H1 (cell line): ENCODE measurements around the gene ST14. TPM values are rescaled to one million over a fixed set of nuclear protein-coding genes. Genes with fewer than 3 reads are reported as not detected.

ENCODE experiments used
- CTCF ChIA-PET: fragments of 300-600 bp; sonication (Branson Sonifier 250); formaldehyde crosslinking; loops from one replicate; lab custom pipeline; 2021; ENCODE audit not compliant: partially characterized antibody; lab: Charles Lee
- POLR2A ChIA-PET: fragments of 300-600 bp; sonication (Branson Sonifier 250); formaldehyde crosslinking; loops from one replicate; lab custom pipeline; 2021; ENCODE audit warnings: inconsistent platforms; ENCODE audit not compliant: partially characterized antibody; lab: Charles Lee
- DNase-seq, 2 experiments: peaks; one replicate each; pipeline versions ENCODE4 v3.0.0 to v3.0.0-alpha.2; 2010 to 2022; ENCODE audit warnings: low spot score in 2 of 2, low read depth in 1 of 2, mixed read lengths in 1 of 2
- FAIRE-seq: peaks from 2 replicates; lab custom pipeline; 2011; peaks lifted over from hg19 to GRCh38; lab: Jason Lieb, UNC
- H2AFZ ChIP-seq: 2 replicates; pipeline ENCODE4 v1.8.1; 2012; ENCODE audit warnings: low read length, inconsistent platforms
- H2AK5ac ChIP-seq: 2 replicates; pipeline ENCODE4 v1.6.1; 2013; ENCODE audit warnings: low read depth, low read length
- H2BK120ac ChIP-seq: replicated peaks from 2 replicates; pipeline ENCODE3; 2013; ENCODE audit warnings: low read depth, low read length, inconsistent platforms
- H2BK12ac ChIP-seq: 2 replicates; pipeline ENCODE4 v1.6.1; 2013; ENCODE audit warnings: low read depth, low read length
- H2BK15ac ChIP-seq: 2 replicates; pipeline ENCODE4 v1.6.1; 2013; ENCODE audit warnings: low read length
- H2BK20ac ChIP-seq: 2 replicates; pipeline ENCODE4 v1.6.1; 2013; ENCODE audit warnings: low read length
- H2BK5ac ChIP-seq: 2 replicates; pipeline ENCODE4 v1.6.1; 2013; ENCODE audit warnings: low read depth, low read length
- H3K14ac ChIP-seq: 2 replicates; pipeline ENCODE4 v1.6.1; 2013; ENCODE audit warnings: inconsistent platforms; ENCODE audit not compliant: insufficient read length
- H3K18ac ChIP-seq: 2 replicates; pipeline ENCODE4 v1.6.1; 2013; ENCODE audit warnings: low read length; ENCODE audit errors: extremely low read depth
- H3K23ac ChIP-seq: 2 replicates; pipeline ENCODE4 v1.6.1; 2013; ENCODE audit warnings: inconsistent platforms; ENCODE audit not compliant: insufficient read length
- H3K23me2 ChIP-seq: 2 replicates; pipeline ENCODE4 v1.6.1; 2013; ENCODE audit warnings: low read depth, low read length
- H3K27ac ChIP-seq: 2 replicates; pipeline ENCODE4 v1.6.1; 2011; ENCODE audit warnings: low read depth, low read length, inconsistent platforms
- H3K27me3 ChIP-seq, 4 experiments: replicated peaks in 1 of 4; 1 replicate in 1 of 4; 2 replicates in 3 of 4; pipeline versions ENCODE4 v1.6.1 to v1.8.1; 2011 to 2013; ENCODE audit warnings: low read length in 3 of 4, mild to moderate bottlenecking in 3 of 4, inconsistent platforms in 2 of 4, mixed read lengths in 2 of 4, moderate library complexity in 1 of 4; ENCODE audit not compliant: control insufficient read depth in 3 of 4, insufficient read depth in 3 of 4; ENCODE audit errors: extremely low read depth in 1 of 4
- H3K36me3 ChIP-seq, 4 experiments: 2 replicates each; pipeline versions ENCODE4 v1.6.1 to v1.8.1; 2011 to 2013; ENCODE audit warnings: mild to moderate bottlenecking in 4 of 4, low read length in 3 of 4, moderate library complexity in 2 of 4, control low read depth in 1 of 4, inconsistent platforms in 1 of 4; ENCODE audit not compliant: insufficient read depth in 4 of 4, control insufficient read depth in 2 of 4
- H3K4ac ChIP-seq: replicated peaks from 2 replicates; pipeline ENCODE3; 2013; ENCODE audit warnings: low read length, low read depth, mixed read lengths, inconsistent platforms; ENCODE audit not compliant: insufficient read length
- H3K4me1 ChIP-seq, 4 experiments: replicated peaks in 1 of 4; 1 replicate in 1 of 4; 2 replicates in 3 of 4; pipeline versions ENCODE4 v1.6.1 to v1.8.1; 2011 to 2013; ENCODE audit warnings: low read length in 3 of 4, inconsistent platforms in 2 of 4, mixed read lengths in 1 of 4; ENCODE audit not compliant: insufficient read depth in 4 of 4, control insufficient read depth in 3 of 4
- H3K4me2 ChIP-seq, 2 experiments: 2 replicates each; pipeline versions ENCODE4 v1.6.1 to v1.8.1; 2011 to 2013; ENCODE audit warnings: low read depth in 2 of 2, low read length in 2 of 2, control low read depth in 1 of 2, inconsistent platforms in 1 of 2, mild to moderate bottlenecking in 1 of 2; ENCODE audit not compliant: insufficient read depth in 1 of 2
- H3K4me3 ChIP-seq, 4 experiments: fragments of 200-600, 300-600 bp in 1 of 4; sonication (generic), shearing (Covaris generic), sonication (Bioruptor Twin) in 1 of 4; 2 replicates each; pipeline versions ENCODE4 v1.5.1 to v1.8.1; 2011 to 2016; ENCODE audit warnings: low read length in 4 of 4, low read depth in 3 of 4, control low read depth in 2 of 4, inconsistent platforms in 2 of 4, mild to moderate bottlenecking in 2 of 4, mixed read lengths in 1 of 4, moderate library complexity in 1 of 4; ENCODE audit not compliant: insufficient read depth in 2 of 4; ENCODE audit errors: extremely low read depth in 1 of 4
- H3K56ac ChIP-seq: replicated peaks from 2 replicates; pipeline ENCODE3; 2013; ENCODE audit warnings: low read depth, mild to moderate bottlenecking, mixed read lengths, low read length, inconsistent platforms; ENCODE audit not compliant: insufficient read length
- H3K79me1 ChIP-seq: 2 replicates; pipeline ENCODE4 v1.6.1; 2013; ENCODE audit warnings: low read depth, low read length, control low read depth
- H3K79me2 ChIP-seq, 2 experiments: 2 replicates each; pipeline versions ENCODE4 v1.6.1 to v1.8.1; 2012 to 2013; ENCODE audit warnings: low read length in 2 of 2, mild to moderate bottlenecking in 2 of 2, inconsistent platforms in 1 of 2; ENCODE audit not compliant: insufficient read depth in 2 of 2, control insufficient read depth in 1 of 2
- H3K9ac ChIP-seq, 4 experiments: replicated peaks in 1 of 4; 1 replicate in 1 of 4; 2 replicates in 3 of 4; pipeline versions ENCODE4 v1.6.1 to v1.8.1; 2011 to 2013; ENCODE audit warnings: low read depth in 3 of 4, low read length in 3 of 4, control low read depth in 2 of 4, mild to moderate bottlenecking in 2 of 4, moderate library complexity in 2 of 4, inconsistent platforms in 1 of 4; ENCODE audit errors: extremely low read depth in 1 of 4
- H3K9me3 ChIP-seq, 2 experiments: 2 replicates each; pipeline versions ENCODE4 v1.6.1 to v1.8.1; 2012 to 2013; ENCODE audit warnings: mild to moderate bottlenecking in 2 of 2, moderate library complexity in 2 of 2, control low read depth in 1 of 2, inconsistent platforms in 1 of 2, low read depth in 1 of 2, low read length in 1 of 2, mixed read lengths in 1 of 2; ENCODE audit not compliant: insufficient read depth in 2 of 2
- H4K20me1 ChIP-seq, 2 experiments: replicated peaks in 1 of 2; 2 replicates each; pipeline versions ENCODE3 to v1.8.1; 2011 to 2013; ENCODE audit warnings: inconsistent platforms in 2 of 2, low read length in 2 of 2, mild to moderate bottlenecking in 1 of 2; ENCODE audit not compliant: insufficient read depth in 2 of 2, control insufficient read depth in 1 of 2
- H4K5ac ChIP-seq: 2 replicates; pipeline ENCODE4 v1.6.1; 2013; ENCODE audit warnings: low read length, low read depth, mixed read lengths, inconsistent platforms; ENCODE audit not compliant: insufficient read length
- H4K8ac ChIP-seq: 2 replicates; pipeline ENCODE4 v1.8.0; 2013; ENCODE audit warnings: mild to moderate bottlenecking, moderate library complexity, low read length, inconsistent platforms; ENCODE audit not compliant: insufficient read depth; ENCODE audit errors: extremely low read depth
- H4K91ac ChIP-seq: replicated peaks from 2 replicates; pipeline ENCODE3; 2013; ENCODE audit warnings: low read length, mixed read lengths, inconsistent platforms; ENCODE audit not compliant: insufficient read length
- BACH1 ChIP-seq: IDR thresholded peaks from 2 replicates; pipeline ENCODE4 v1.6.1; 2012; ENCODE audit warnings: low read length, improper control_type of control experiment
- GABPA ChIP-seq: IDR thresholded peaks from 2 replicates; pipeline ENCODE4 v1.6.1; 2011; ENCODE audit warnings: mild to moderate bottlenecking, low read length, moderate library complexity, borderline replicate concordance; ENCODE audit not compliant: insufficient read depth
- NANOG ChIP-seq: IDR thresholded peaks from 2 replicates; pipeline ENCODE4 v1.6.1; 2011; ENCODE audit warnings: low read length, low read depth, mild to moderate bottlenecking, inconsistent platforms; ENCODE audit not compliant: insufficient read depth, poor library complexity, severe bottlenecking
- PHF8 ChIP-seq: fragments of 200-600 bp; sonication (generic); conservative IDR thresholded peaks from 2 replicates; pipeline ENCODE4 v1.7.1; 2012; ENCODE audit warnings: low read depth, mild to moderate bottlenecking, inconsistent platforms, low read length, moderate library complexity
- RFX5 ChIP-seq: IDR thresholded peaks from 2 replicates; pipeline ENCODE4 v1.6.1; 2011; ENCODE audit warnings: low read depth, low read length, improper control_type of control experiment, borderline replicate concordance
- RNF2 ChIP-seq: fragments of 200-900, 300-1000 bp; sonication (generic); IDR thresholded peaks from 2 replicates; pipeline ENCODE4 v1.7.1; 2016; ENCODE audit warnings: borderline replicate concordance, low read depth, mild to moderate bottlenecking, antibody characterized with exemption, low read length; ENCODE audit not compliant: poor library complexity, severe bottlenecking; ENCODE audit errors: missing control alignments
- SUZ12 ChIP-seq: fragments of 200-600 bp; sonication (generic); IDR thresholded peaks from 2 replicates; pipeline ENCODE4 v1.6.1; 2012; ENCODE audit warnings: mild to moderate bottlenecking, inconsistent platforms, low read length, moderate library complexity, mixed read lengths
- TAF7 ChIP-seq: optimal IDR thresholded peaks from 2 replicates; pipeline ENCODE3; 2011; ENCODE audit warnings: low read depth, mild to moderate bottlenecking, inconsistent platforms, low read length, moderate library complexity, borderline replicate concordance
- TBP ChIP-seq: IDR thresholded peaks from 2 replicates; pipeline ENCODE4 v1.6.1; 2011; ENCODE audit warnings: low read depth, low read length, improper control_type of control experiment
- TCF12 ChIP-seq: IDR thresholded peaks from 2 replicates; pipeline ENCODE4 v1.6.1; 2011; ENCODE audit warnings: low read depth, mild to moderate bottlenecking, low read length
- TEAD4 ChIP-seq: IDR thresholded peaks from 2 replicates; pipeline ENCODE4 v1.6.1; 2012; ENCODE audit warnings: low read depth, low read length, inconsistent platforms, mixed read lengths
- WGBS, 2 experiments: shearing (Covaris generic) in 1 of 2; methylation state at CpG; one replicate each; pipeline versions ENCODE4 v1.1.6 to v1.1.7; 2013 to 2015; ENCODE audit warnings: low lambda C conversion rate in 2 of 2, mixed read lengths in 2 of 2, inconsistent platforms in 1 of 2, low coverage in 1 of 2, missing lambda C conversion rate in 1 of 2; ENCODE audit not compliant: insufficient replicate concordance in 2 of 2, insufficient coverage in 1 of 2, insufficient read length in 1 of 2; ENCODE audit errors: extremely low coverage in 1 of 2, missing lambda C conversion rate in 1 of 2; 5-methylcytosine and 5-hydroxymethylcytosine counted together
- polyA plus RNA-seq, 7 experiments: library from polyadenylated mRNA; depleted of rRNA in 3 of 7; stranded (reverse) in 5 of 7; unstranded in 2 of 7; fragments of >200 nt in 5 of 7; fragments of 200-250 nt in 2 of 7; gene quantifications; 1 replicate in 5 of 7; 2 replicates in 1 of 7; 4 replicates in 1 of 7; pipeline versions ENCODE4 v1.2.1 to v1.2.3, GENCODE V29; 2011 to 2013; ENCODE audit warnings: missing spikeins in 2 of 7, mixed read lengths in 2 of 7
- total RNA-seq: library from RNA; stranded (reverse); fragmentation: NEBNext Ultra II Directional; extraction: Animal tissue kit (Norgen Biotek cat#: 25700); gene quantifications from 2 replicates; pipeline ENCODE4 v1.2.1, GENCODE V29; 2021

The ST14 gene
- total and polyA plus RNA-seq, 2 of the 8 experiments (the other 6 are each of a cell fraction or from before 2014, with no cell fraction given), result 22.4 to 24.9 TPM

- Histone ChIP-seq H4K91ac (no peak overlapping the region), H3K23me2 (no peaks in the 10 kb centered on the region), H2BK120ac (no peak overlapping the region), H3K4me1 (no peaks in the 10 kb centered on the region), H4K20me1 (peaks cover 0 to 6% of the 10 kb centered on the region in 2 experiments), H3K14ac (no peak overlapping the region), H3K36me3 (no peaks in the 10 kb centered on the region; a peak in 1 of 8 replicates), H3K27ac (no peak overlapping the region), H3K4me2 (no peak overlapping the region), H3K79me2 (no peaks in the 10 kb centered on the region), H4K5ac (no peak overlapping the region), H2BK15ac (no peak overlapping the region), H4K8ac (no peak overlapping the region; the same call in 1 of the 2 replicates), H2AFZ (no peak overlapping the region), H3K27me3 (no peaks in the 10 kb centered on the region), H3K4ac (no peak overlapping the region), H3K56ac (no peak overlapping the region), H3K4me3 (no peak overlapping the region), H3K9me3 (no peaks in the 10 kb centered on the region), H2AK5ac (no peak overlapping the region), H2BK12ac (no peak overlapping the region), H3K18ac (no peak overlapping the region), H2BK5ac (no peak overlapping the region), H2BK20ac (no peak overlapping the region), H3K79me1 (no peaks in the 10 kb centered on the region), H3K9ac (no peak overlapping the region), H3K23ac (no peak overlapping the region)
- 94% methylated on average over 14 of the region's 14 CpGs; no CpG with 5 or more reads in 1 of the 2 experiments for WGBS, 2 experiments
- DNase-seq (no peak), FAIRE-seq (no peak)
- ChIA-PET POLR2A (no interaction called here), CTCF (interaction anchor here (0.6 to 1.8 kb wide), 7 partner anchors 8 to 721 kb away, joined by 3 to 4 read pairs (median 3); no protein-coding TSS in a partner anchor)
- TF ChIP-seq TEAD4 (no peak), SUZ12 (no peak), NANOG (no peak), GABPA (no peak), RFX5 (no peak), TCF12 (no peak), RNF2 (no peak), PHF8 (no peak), BACH1 (no peak), TBP (no peak), TAF7 (no peak)
These were observed 32.3 kb downstream of the ST14 start for GRCh38 chr11:130191896-130192295.
